Measurements from ENCODE around the gene SELENOF.
"Not testable (repeated sequence)": the region's sequence is repeated elsewhere in the genome, so short reads cannot be mapped to it uniquely, and the experiment has no call there.

Gene SELENOF

DNA sequence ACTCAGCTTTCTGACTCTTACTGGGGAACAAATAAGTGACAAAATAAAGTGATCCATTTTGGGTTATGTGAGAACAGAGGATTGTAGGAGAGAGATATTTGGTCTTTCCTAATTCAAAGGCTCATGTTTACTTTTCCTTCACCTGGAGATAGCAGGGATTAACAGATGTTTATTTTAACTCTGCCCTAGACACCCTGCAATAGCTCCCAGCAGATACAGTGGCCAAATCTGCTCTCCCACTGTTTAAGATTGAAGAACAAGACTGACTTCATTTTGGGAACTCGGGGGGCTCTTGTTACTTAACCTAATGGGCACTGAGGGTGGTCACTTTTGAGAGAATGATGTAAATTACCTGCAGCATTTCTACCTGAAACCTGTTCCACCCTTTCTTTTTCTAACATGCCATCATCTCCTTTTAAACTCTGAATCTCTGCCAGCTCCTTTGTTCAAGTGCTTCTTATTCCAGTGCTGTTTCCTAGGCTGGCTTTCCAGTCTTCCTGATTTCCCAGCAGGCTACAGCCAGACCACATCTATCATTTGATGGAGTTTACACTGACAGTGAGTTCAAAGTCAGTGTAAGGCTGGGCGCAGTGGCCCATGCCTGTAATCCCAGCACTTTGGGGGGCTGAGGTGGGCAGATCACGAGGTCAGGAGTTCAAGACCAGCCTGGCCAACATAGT lies 90.0 kb downstream of the SELENOF start:
- DNase-seq (ENCODE audit: extremely low spot score, insufficient read length, low read depth) (no peak), FAIRE-seq (no peak)

DNA sequence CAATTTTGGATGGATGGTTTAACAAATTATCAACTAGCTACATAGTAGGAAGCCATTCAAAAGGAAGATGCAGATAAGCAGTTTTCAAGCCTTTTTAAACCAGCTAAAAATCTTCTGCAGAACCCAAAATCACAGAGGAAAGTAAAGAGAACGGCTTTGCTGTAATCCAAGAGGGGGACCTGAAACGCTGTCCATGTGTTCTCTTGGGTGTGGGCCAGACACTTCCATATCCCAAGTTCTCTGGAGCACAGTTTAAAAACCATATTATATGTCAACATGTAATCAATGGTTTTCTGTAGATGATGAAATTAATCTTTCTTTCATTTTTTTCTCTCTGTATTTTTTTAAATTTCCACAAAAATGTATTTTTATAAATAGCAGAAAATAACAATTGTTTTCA lies 90.5 kb downstream of the SELENOF start:
- no peak for FAIRE-seq
- no peak for DNase-seq (ENCODE audit: extremely low spot score, insufficient read length, low read depth)

DNA sequence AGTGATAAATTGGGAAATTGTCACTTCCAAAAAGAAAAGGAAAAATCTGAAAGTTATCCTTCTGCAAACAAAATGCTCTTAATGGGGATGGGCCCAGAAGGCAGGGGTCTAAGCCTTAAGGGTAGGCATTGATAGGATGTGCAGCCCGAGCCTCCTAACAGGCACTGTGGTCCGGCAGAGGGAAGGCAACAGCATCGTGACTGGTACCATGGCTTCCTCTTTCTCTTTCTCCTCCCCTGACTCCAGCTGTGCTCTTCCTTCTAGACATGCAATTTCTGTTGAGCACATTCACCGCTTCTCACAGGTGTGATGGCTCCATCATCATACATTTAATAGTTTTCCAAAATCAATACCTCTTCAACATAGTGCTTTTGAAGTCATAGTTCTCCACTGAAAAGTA lies 91.5 kb downstream of the SELENOF start:
- DNase-seq (ENCODE audit: extremely low spot score, insufficient read length, low read depth) (no peak), FAIRE-seq (no peak)

- no peak for DNase-seq (ENCODE audit: extremely low spot score, insufficient read length, low read depth)
- no peak for FAIRE-seq
Observed at GRCh38 chr1:86821956-86822355, 92.0 kb downstream of the SELENOF start.

DNA sequence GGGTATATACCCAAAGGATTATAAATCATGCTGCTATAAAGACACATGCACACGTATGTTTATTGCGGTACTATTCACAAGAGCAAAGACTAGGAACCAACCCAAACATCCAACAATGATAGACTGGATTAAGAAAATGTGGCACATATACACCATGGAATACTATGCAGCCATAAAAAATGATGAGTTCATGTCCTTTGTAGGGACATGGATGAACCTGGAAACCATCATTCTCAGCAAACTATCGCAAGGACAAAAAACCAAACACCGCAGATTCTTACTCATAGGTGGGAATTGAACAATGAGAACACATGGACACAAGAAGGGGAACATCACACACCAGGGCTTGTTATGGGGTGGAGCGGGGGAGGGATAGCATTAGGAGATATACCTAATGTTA lies 94.0 kb downstream of the SELENOF start:
- not testable (repeated sequence) for FAIRE-seq; DNase-seq (ENCODE audit: extremely low spot score, insufficient read length, low read depth)

DNA sequence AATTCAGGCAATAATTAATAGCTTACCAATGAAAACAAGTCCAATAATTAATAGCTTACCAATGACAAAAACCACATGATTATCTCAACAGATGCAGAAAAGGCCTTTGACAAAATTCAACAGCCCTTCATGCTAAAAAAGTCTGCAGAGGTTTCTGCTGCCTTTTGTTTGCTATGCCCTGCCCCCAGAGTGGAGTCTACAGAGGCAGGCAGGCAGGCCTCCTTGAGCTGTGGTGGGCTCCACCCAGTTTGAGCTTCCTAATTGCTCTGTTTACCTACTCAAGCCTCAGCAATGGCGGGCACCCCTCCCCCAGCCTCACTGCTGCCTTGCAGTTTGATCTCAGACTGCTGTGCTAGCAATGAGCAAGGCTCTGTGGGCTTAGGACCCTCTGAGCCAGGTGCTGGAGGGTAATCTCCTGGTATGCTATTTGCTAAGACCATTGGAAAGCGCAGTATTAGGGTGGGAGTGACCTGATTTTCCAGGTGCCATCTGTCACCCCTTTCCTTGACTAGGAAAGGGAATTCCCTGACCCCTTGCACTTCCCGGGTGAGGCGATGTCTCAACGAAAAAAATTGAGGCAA lies 96.6 kb downstream of the SELENOF start:
- DNase-seq (ENCODE audit: extremely low spot score, insufficient read length, low read depth); FAIRE-seq: not testable (repeated sequence)

DNA sequence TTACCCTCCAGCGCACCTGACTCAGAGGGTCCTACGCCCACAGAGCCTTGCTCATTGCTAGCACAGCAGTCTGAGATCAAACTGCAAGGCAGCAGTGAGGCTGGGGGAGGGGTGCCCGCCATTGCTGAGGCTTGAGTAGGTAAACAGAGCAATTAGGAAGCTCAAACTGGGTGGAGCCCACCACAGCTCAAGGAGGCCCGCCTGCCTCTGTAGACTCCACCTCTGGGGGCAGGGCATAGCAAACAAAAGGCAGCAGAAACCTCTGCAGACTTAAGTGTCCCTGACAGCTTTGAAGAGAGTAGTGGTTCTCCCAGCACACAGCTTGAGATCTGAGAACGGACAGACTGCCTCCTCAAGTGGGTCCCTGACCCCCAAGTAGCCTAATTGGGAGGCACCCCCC lies 99.8 kb downstream of the SELENOF start:
- not testable (repeated sequence) for DNase-seq (ENCODE audit: extremely low spot score, insufficient read length, low read depth); FAIRE-seq

Data from GM18507 (cell line).